ENCODE measurements around the gene RNU6-7. TPM values are rescaled to one million over a fixed set of nuclear protein-coding genes. Genes with fewer than 3 reads are reported as not detected.

Gene RNU6-7
- total RNA-seq, 1 donor from 2014 or later = not detected

- Mint-ChIP-seq H3K27ac (ENCODE audit: unreplicated experiment) (no peak overlapping the region), H3K4me3 (ENCODE audit: unreplicated experiment) (peak overlapping the region; percentile 17), H3K36me3 (ENCODE audit: unreplicated experiment) (no peaks in the 10 kb centered on the region), H3K4me1 (ENCODE audit: low read depth, unreplicated experiment) (peaks cover 11% of the 10 kb centered on the region), H3K27me3 (ENCODE audit: unreplicated experiment) (peaks cover 2% of the 10 kb centered on the region), H3K9me3 (ENCODE audit: unreplicated experiment) (no peaks in the 10 kb centered on the region)
- no peak for DNase-seq
- TF ChIP-seq CTCF (IDR thresholded peaks at IDR 0.05; ENCODE audit: partially characterized antibody, unreplicated experiment) = no peak
Observed at GRCh38 chr14:32225378-32225920, 23.6 kb downstream of the RNU6-7 start.

GRCh38 chr14:32226056-32226455 is 24.2 kb downstream of the RNU6-7 start:
- Mint-ChIP-seq H3K4me1 (ENCODE audit: low read depth, unreplicated experiment) (peaks cover 11% of the 10 kb centered on the region), H3K9me3 (ENCODE audit: unreplicated experiment) (no peaks in the 10 kb centered on the region), H3K4me3 (ENCODE audit: unreplicated experiment) (no peak overlapping the region), H3K27me3 (ENCODE audit: unreplicated experiment) (peaks cover 2% of the 10 kb centered on the region), H3K36me3 (ENCODE audit: unreplicated experiment) (no peaks in the 10 kb centered on the region), H3K27ac (ENCODE audit: unreplicated experiment) (no peak overlapping the region)
- no peak for DNase-seq
- no peak for TF ChIP-seq CTCF (IDR thresholded peaks at IDR 0.05; ENCODE audit: partially characterized antibody, unreplicated experiment)

GRCh38 chr14:32230181-32230580 is 28.3 kb downstream of the RNU6-7 start:
- no peak overlapping the region for H3K4me3 Mint-ChIP-seq (ENCODE audit: unreplicated experiment)
- no peak overlapping the region for H3K27ac Mint-ChIP-seq (ENCODE audit: unreplicated experiment)
- H3K36me3 Mint-ChIP-seq (ENCODE audit: unreplicated experiment) = no peaks in the 10 kb centered on the region
- TF ChIP-seq CTCF (IDR thresholded peaks at IDR 0.05; ENCODE audit: partially characterized antibody, unreplicated experiment) = no peak
- peaks cover 4% of the 10 kb centered on the region for H3K4me1 Mint-ChIP-seq (ENCODE audit: low read depth, unreplicated experiment)
- H3K9me3 Mint-ChIP-seq (ENCODE audit: unreplicated experiment) = peaks cover 2% of the 10 kb centered on the region
- DNase-seq = no peak
- no peaks in the 10 kb centered on the region for H3K27me3 Mint-ChIP-seq (ENCODE audit: unreplicated experiment)

- no peak for DNase-seq
- no peak overlapping the region for H3K27ac Mint-ChIP-seq (ENCODE audit: unreplicated experiment)
Observed at GRCh38 chr14:32230695-32231280, 28.9 kb downstream of the RNU6-7 start.

More at GRCh38 chr14:32230695-32231280, 28.9 kb downstream of the RNU6-7 start:
- H3K27me3 Mint-ChIP-seq (ENCODE audit: unreplicated experiment) = no peaks in the 10 kb centered on the region
- TF ChIP-seq CTCF (IDR thresholded peaks at IDR 0.05; ENCODE audit: partially characterized antibody, unreplicated experiment) = no peak
- no peak overlapping the region for H3K4me3 Mint-ChIP-seq (ENCODE audit: unreplicated experiment)
- H3K36me3 Mint-ChIP-seq (ENCODE audit: unreplicated experiment) = no peaks in the 10 kb centered on the region
- H3K4me1 Mint-ChIP-seq (ENCODE audit: low read depth, unreplicated experiment) = no peaks in the 10 kb centered on the region
- H3K9me3 Mint-ChIP-seq (ENCODE audit: unreplicated experiment) = peaks cover 2% of the 10 kb centered on the region

Measured in glutamatergic neuron (in vitro differentiated cells).